Left colon (tissue), 2 donors: ENCODE data around the gene KRT23. TPM values are rescaled to one million over a fixed set of nuclear protein-coding genes. Genes with fewer than 3 reads are reported as not detected.

Source experiments
- ATAC-seq: fragments of 200-7000 bp; cut with Tn5 transposase; one replicate; pipeline ENCODE4 v1.9.1; 2020; ENCODE audit warnings: mild to moderate bottlenecking, moderate library complexity
- DNase-seq, 2 donors: peaks; one replicate each; pipeline ENCODE4 v3.0.0-alpha.2; 2020
- intact Hi-C, 2 donors: fragments of 100-400 bp; cut with DNase I in 1 of 2; cut with micrococcal nuclease in 1 of 2; formaldehyde crosslinking; loops; one replicate each; pipeline versions ENCODE4 v1.11.2 to v1.14.0; 2022; cut with DNase I, micrococcal nuclease
- total RNA-seq, 2 donors: library from RNA; stranded (reverse); fragmentation: NEBNext Ultra II Directional; extraction: Animal tissue kit (Norgen Biotek cat#: 25700); gene quantifications; one replicate each; pipeline ENCODE4 v1.2.1, GENCODE V29; 2021
- donor health status: DM: no; HTN: no; CAD: no.
- donor health status: DM: yes; HTN: yes; CAD: no.

Gene KRT23
- total RNA-seq, 2 donors from 2014 or later: 0.28 TPM; not detected in 1

DNA sequence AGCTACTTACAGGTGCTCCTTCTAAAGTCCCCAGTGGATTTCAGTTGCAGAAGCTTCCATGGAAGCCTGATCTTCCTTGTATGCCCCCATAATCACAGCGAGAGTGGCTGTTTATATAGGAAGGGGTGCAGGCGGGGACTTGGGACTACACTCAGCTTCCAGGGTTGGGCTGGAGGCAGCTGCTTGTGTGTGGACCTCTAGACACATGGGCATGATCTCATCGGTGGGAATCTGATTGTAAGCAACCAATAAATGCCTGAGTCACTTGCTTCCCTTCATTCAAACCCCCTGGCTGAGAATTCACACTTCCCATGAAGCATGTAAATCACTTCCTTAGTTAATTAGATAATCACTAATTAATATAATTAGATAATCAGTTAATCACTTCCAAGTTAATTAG lies 51.4 kb downstream of the KRT23 start:
- no peak for DNase-seq
- intact Hi-C loops: no loop called here
- ATAC-seq: peak; percentile 16

DNA sequence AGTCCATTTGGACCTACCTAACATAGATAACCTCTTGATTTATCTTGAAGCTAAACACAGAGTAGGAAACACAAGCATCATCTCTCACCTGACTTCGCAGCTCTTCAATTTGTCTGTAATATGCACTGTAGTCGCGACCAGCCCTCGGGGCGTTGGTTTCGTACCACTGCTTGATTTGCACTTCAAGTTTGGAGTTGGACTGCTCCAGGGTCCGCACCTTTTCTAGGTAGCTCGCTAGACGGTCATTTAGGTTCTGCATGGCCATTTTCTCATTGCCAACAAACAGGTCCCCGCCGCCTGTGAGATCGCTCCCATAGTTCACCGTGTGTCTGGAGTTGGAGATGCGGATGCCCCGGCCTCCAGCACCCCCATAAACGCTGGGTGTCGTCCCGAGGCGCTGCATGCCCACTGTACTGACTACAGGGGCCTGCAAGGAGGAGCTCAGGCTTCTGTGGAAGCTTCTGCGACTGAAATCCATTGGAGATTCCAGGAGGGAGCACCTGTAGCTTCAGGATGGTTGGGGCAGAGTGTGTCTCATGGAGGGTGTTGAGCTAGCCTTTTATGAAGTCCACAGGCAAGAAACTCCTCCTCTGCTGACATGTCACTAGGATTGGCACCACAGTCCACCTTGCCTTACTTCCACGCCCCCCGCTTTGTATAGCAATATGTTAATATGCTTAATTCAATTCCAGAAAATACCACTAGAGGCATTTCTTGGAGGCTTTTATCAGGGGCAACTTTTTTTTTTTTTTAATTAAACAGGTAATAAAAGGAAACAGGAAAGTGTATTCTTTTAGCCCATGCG lies 52.5 kb downstream of the KRT23 start, which contains the start of gene KRT20:
KRT20 (minus strand) TSS at position 535 of the 805 bp plus-strand sequence; CDS start at position 478, 57 bp downstream.
- DNase-seq: peak; percentile 41 to 49
- intact Hi-C loops: no loop called here
- ATAC-seq: peak; percentile 75

DNA sequence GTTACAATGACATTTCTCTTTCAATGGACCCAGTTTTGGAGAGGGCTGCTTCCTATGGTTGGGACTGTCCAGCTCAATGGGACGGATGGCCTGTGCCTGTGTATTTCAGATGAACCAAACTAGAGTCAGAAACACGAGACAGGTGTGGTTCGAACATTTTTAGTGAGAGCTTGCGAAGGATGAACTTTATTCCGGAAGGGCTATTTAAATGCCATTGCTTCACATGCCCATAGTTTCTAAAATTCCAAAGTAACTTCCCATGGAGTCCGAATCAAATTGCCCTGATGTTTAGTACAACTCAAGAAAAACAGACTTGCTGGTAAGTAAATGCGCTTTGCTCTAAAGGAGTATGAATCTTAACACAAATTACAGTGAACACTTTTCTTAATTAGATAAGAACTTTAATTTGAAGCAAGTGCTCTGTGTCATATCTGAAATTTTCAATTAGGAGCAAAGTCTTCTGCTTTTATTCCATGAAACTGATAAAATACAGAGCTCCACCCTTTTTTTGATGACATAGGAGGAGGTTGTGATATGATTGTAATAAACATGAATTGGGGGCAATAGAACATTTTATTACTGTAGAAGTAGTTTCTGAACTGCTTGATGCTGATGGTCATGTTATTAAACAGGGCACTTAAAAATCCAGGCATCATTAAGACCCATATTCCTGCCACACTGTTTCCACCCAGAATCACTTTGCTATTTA lies 53.7 kb downstream of the KRT23 start:
- no peak for DNase-seq
- peak; percentile 83 for ATAC-seq
- intact Hi-C loops: no loop called here

DNA sequence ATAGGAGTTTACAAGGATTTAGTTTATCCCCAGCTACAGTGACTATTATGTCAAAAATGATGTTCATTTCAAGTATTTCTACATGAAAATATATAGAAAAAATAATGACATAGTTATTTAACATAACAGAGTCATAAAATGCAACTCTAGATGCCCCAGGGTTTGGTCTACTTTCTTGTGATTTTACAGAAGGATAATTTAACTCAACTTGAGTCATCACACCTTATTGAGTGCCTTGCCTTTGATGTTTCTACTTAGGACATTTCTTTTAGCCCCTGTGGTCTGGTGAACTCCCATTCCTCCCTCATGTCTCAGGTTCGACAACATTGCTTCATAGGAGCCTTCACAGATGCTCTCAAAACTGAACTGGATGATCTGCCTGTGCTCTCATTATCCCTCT lies 54.4 kb downstream of the KRT23 start:
- no peak for ATAC-seq
- intact Hi-C loops: no loop called here
- no peak for DNase-seq

DNA sequence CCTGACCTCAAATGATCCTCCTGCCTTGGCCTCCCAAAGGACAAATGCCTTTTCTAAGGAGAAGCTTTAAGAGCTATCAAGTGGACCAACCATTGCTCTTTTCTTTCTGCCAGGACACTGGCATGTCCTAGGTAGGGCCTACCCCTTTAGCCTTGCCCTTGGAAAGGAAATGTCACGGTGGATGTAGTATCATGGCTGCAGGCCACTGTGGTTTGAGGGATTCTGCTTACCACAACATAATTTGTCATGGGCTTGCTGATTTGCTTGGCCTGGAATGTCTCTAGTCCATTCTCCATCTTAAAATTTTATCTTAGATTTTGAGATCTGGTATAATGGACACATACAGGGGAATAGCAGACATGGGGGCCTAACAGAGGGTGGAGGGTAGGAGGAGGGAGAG lies 58.4 kb downstream of the KRT23 start:
- intact Hi-C loops: no loop called here
- ATAC-seq (no peak), DNase-seq (no peak)

DNA sequence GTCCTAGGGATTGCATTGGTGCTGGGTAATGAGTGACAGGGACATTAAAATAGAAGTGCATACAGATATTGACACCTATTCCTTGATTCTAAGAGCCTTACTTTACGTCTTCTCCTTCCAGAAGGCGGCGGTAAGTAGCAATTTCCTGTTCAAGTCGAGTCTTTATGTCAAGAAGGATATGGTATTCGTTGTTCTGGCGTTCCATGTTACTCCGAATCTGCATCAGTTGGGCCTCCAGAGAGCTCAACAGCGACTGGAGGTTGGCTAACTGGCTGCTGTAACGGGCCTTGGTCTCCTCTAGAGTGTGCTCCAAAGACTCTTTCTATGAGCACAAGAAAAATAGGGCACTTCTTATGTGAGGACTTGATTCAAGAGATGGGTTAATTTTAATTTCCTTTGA lies 59.4 kb downstream of the KRT23 start:
- ATAC-seq: no peak
- no peak for DNase-seq
- intact Hi-C loops: no loop called here

DNA sequence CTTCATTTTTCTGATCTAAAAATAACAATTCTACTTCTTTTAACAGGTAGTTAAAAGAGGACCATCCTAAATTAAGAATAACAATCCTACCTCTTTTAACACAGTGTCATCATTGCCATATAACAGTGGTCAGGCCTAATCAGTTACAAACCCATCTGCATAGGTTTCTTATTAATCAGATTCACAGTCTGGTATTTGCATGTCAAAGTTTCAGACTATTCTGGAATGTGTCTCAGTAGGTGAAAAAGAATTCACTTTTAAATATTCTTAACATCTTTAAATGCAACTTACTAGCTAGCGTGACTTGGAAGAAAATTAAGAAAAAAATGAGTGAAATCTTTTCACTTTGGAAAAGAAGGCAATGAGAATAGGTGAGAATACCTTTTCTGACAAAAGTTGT lies 63.6 kb downstream of the KRT23 start:
- ATAC-seq: no peak
- intact Hi-C loops: no loop called here
- DNase-seq: no peak

DNA sequence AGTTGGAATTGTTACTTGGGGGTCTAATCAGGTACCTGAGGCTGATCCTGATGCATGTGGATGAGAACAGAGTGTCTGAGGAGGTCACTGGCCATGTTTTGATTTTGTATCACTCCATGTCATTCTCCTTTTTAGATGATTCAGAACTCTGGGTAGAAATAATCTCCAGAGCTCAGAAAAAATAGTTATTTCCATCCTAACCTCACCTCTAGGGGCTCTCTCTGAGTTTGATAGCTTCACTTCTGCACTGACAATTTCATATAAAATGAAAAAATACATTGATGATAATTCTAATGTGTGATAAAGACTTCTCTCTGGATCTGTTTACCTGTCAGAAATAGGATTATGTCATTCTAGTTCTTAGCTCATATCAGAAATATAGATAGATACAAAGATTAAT lies 64.2 kb downstream of the KRT23 start:
- DNase-seq: no peak
- intact Hi-C loops: no loop called here
- no peak for ATAC-seq

Other genes with a start within 250 kb of the KRT23 start
- 1 to 10 TPM in 1 of 2 donors, under 1 TPM in 1; 0.46 to 1.3 TPM for gene KRT24, start 233.9 kb downstream of the KRT23 start, total RNA-seq
- gene KRT25, start 182.3 kb downstream of the KRT23 start, total RNA-seq: not detected
- not detected for gene KRT26, start 165.4 kb downstream of the KRT23 start, total RNA-seq
- under 1 TPM in 1 of 2 donors, not detected in 1; 0.36 TPM for gene KRT27, start 155.1 kb downstream of the KRT23 start, total RNA-seq
- gene KRT28, start 137.7 kb downstream of the KRT23 start, total RNA-seq: not detected
- gene KRT10, start 115.0 kb downstream of the KRT23 start, total RNA-seq: 10 to 100 TPM; 25.1 to 38.9 TPM
- gene KRT12, start 70.4 kb downstream of the KRT23 start, total RNA-seq: 1 to 10 TPM; 1.2 to 3.9 TPM
- gene KRT20, start 52.4 kb downstream of the KRT23 start, total RNA-seq: 1,000 to 10,000 TPM; 1,413 to 1,967 TPM
- gene KRT39, start 29.3 kb upstream of the KRT23 start, total RNA-seq: not detected
- under 1 TPM; 0.21 to 0.39 TPM for gene KRT40, start 46.7 kb upstream of the KRT23 start, total RNA-seq
- not detected for gene KRTAP3-3, start 56.5 kb upstream of the KRT23 start, total RNA-seq
- gene KRTAP3-2, start 62.3 kb upstream of the KRT23 start, total RNA-seq: not detected
- gene KRTAP3-1, start 71.5 kb upstream of the KRT23 start, total RNA-seq: not detected
- gene KRTAP1-5, start 89.6 kb upstream of the KRT23 start, total RNA-seq: not detected
- gene KRTAP1-4, start 92.5 kb upstream of the KRT23 start, total RNA-seq: not detected
- gene KRTAP1-3, start 97.2 kb upstream of the KRT23 start, total RNA-seq: not detected
- not detected for gene KRTAP1-1, start 103.8 kb upstream of the KRT23 start, total RNA-seq
- not detected for gene KRTAP2-1, start 109.7 kb upstream of the KRT23 start, total RNA-seq
- not detected for gene KRTAP2-2, start 117.6 kb upstream of the KRT23 start, total RNA-seq
- not detected for gene KRTAP2-3, start 122.5 kb upstream of the KRT23 start, total RNA-seq
- not detected for gene KRTAP2-4, start 128.2 kb upstream of the KRT23 start, total RNA-seq
- gene KRTAP4-7, start 146.5 kb upstream of the KRT23 start, total RNA-seq: not detected
- not detected for gene KRTAP4-8, start 160.5 kb upstream of the KRT23 start, total RNA-seq
- gene KRTAP4-16, start 164.6 kb upstream of the KRT23 start, total RNA-seq: not detected
- gene KRTAP4-9, start 167.7 kb upstream of the KRT23 start, total RNA-seq: not detected
- gene KRTAP4-11, start 180.7 kb upstream of the KRT23 start, total RNA-seq: not detected
- gene KRTAP4-12, start 186.5 kb upstream of the KRT23 start, total RNA-seq: not detected
- gene KRTAP4-6, start 202.9 kb upstream of the KRT23 start, total RNA-seq: not detected
- gene KRTAP4-5, start 212.2 kb upstream of the KRT23 start, total RNA-seq: not detected
- gene KRTAP4-4, start 223.1 kb upstream of the KRT23 start, total RNA-seq: not detected
- gene KRTAP4-3, start 230.6 kb upstream of the KRT23 start, total RNA-seq: not detected
- not detected for gene KRTAP4-2, start 240.6 kb upstream of the KRT23 start, total RNA-seq
- gene KRTAP4-1, start 247.3 kb upstream of the KRT23 start, total RNA-seq: under 1 TPM in 1 of 2 donors, not detected in 1; 0.34 TPM